Smooth muscle cell of the coronary artery (primary cell): ENCODE results near the gene MZT2A. TPM values are rescaled to one million over a fixed set of nuclear protein-coding genes. Genes with fewer than 3 reads are reported as not detected.

Source experiments
- total RNA-seq: library from RNA; depleted of rRNA; stranded (reverse); fragments of >200 nt; gene quantifications from 2 replicates; pipeline ENCODE4 v1.2.3, GENCODE V29; 2014; ENCODE audit warnings: low replicate concordance

The MZT2A gene
- 49.7 and 105 TPM in 2 replicates for total RNA-seq

GRCh38 chr2:131492015-131492417 lies at the start of gene MZT2A:
Gene MZT2A (minus strand): TSS chr2:131492397. CDS start chr2:131492376, 21 bp downstream.

GRCh38 chr2:131527131-131528001 lies 35.2 kb upstream of the MZT2A start, which contains the start of gene CCDC74A:
Gene CCDC74A (plus strand): TSS chr2:131527888. CDS start chr2:131527971, 83 bp downstream.

GRCh38 chr2:131475831-131476230 lies 16.4 kb downstream of the MZT2A start, which contains the start of gene TUBA3D:
Gene TUBA3D (plus strand): TSS chr2:131476119. CDS start chr2:131476200, 81 bp downstream.

Other genes with a start within 250 kb of the MZT2A start
- gene RAB6D, start 128.2 kb downstream of the MZT2A start, total RNA-seq, result under 0.01 TPM in 1 of 2 replicates, not detected in the other
- gene TUBA3D, start 16.3 kb downstream of the MZT2A start, total RNA-seq, result not detected in 2 replicates
- 6.1 and 13.8 TPM in 2 replicates for gene CCDC74A, start 35.5 kb upstream of the MZT2A start, total RNA-seq